Esophagus squamous epithelium (tissue), 4 donors: ENCODE results near the gene TBC1D2B.

Experiments
- CTCF ChIP-seq, 6 experiments: fragments of 450-650 bp in 4 of 6; fragments of 200-600 bp in 2 of 6; sonication (generic) in 2 of 6; IDR thresholded peaks; one replicate each; pipeline ENCODE4 v1.5.1; 2016 to 2019; ENCODE audit warnings: antibody characterized with exemption in 6 of 6, mild to moderate bottlenecking in 4 of 6, moderate library complexity in 4 of 6
- POLR2A ChIP-seq, 4 donors: fragments of 450-650 bp; IDR thresholded peaks; one replicate each; pipeline ENCODE4 v1.6.1; 2017; ENCODE audit warnings: antibody characterized with exemption in 4 of 4, mild to moderate bottlenecking in 4 of 4, moderate library complexity in 3 of 4

- TF ChIP-seq CTCF (IDR thresholded peaks at IDR 0.05), result no peak
- TF ChIP-seq POLR2A (IDR thresholded peaks at IDR 0.05), result no peak
Measured at GRCh38 chr15:77989296-77990143, 88.0 kb downstream of the TBC1D2B start.
